Hindlimb muscle (tissue), 1 donor: ENCODE measurements around the gene CHRNA5. TPM values are rescaled to one million over a fixed set of nuclear protein-coding genes. Genes with fewer than 3 reads are reported as not detected.
A peak's percentile ranks its signal among the peaks of the same experiment; 100 is the strongest.

Source experiments
- DNase-seq: peaks from one replicate; pipeline ENCODE4 v3.0.0-alpha.2; 2013
- polyA plus RNA-seq: library from polyadenylated mRNA; unstranded; fragments of 120-200 nt; gene quantifications from one replicate; pipeline ENCODE4 v1.2.1, GENCODE V29; 2013; ENCODE audit not compliant: insufficient read length

CHRNA5 gene
- polyA plus RNA-seq, 1 donor = 1.3 TPM

GRCh38 chr15:78620527-78621421 is 55.5 kb downstream of the CHRNA5 start, which contains the start of gene CHRNA3:
TSS of gene CHRNA3 (minus strand) at chr15:78620996. CDS start at chr15:78620794, 202 bp downstream.
- no peak for DNase-seq

- DNase-seq = no peak
Observed at GRCh38 chr15:78621810-78622402, 56.6 kb downstream of the CHRNA5 start.

GRCh38 chr15:78623786-78624497 is 58.6 kb downstream of the CHRNA5 start:
- no peak for DNase-seq

GRCh38 chr15:78624651-78625590 is 59.6 kb downstream of the CHRNA5 start:
- no peak for DNase-seq

GRCh38 chr15:78625606-78626280 is 60.4 kb downstream of the CHRNA5 start:
- DNase-seq = no peak

- no peak for DNase-seq
Observed at GRCh38 chr15:78626381-78626995, 61.2 kb downstream of the CHRNA5 start.

- no peak for DNase-seq
Observed at GRCh38 chr15:78627348-78627747, 62.0 kb downstream of the CHRNA5 start.

GRCh38 chr15:78628227-78628626 is 62.9 kb downstream of the CHRNA5 start:
- no peak for DNase-seq

GRCh38 chr15:78629031-78629715 is 63.9 kb downstream of the CHRNA5 start:
- no peak for DNase-seq

- no peak for DNase-seq
Observed at GRCh38 chr15:78629716-78630065, 64.4 kb downstream of the CHRNA5 start.

GRCh38 chr15:78630886-78631633 is 65.7 kb downstream of the CHRNA5 start:
- no peak for DNase-seq

GRCh38 chr15:78633348-78633747 is 68.0 kb downstream of the CHRNA5 start:
- no peak for DNase-seq

- DNase-seq = no peak
Observed at GRCh38 chr15:78634210-78635145, 69.2 kb downstream of the CHRNA5 start.

GRCh38 chr15:78635346-78635745 is 70.0 kb downstream of the CHRNA5 start:
- DNase-seq = no peak

GRCh38 chr15:78636378-78636859 is 71.1 kb downstream of the CHRNA5 start:
- DNase-seq = no peak

- no peak for DNase-seq
Observed at GRCh38 chr15:78637776-78638435, 72.6 kb downstream of the CHRNA5 start.

- peak; percentile 43 for DNase-seq
Observed at GRCh38 chr15:78638658-78639314, 73.5 kb downstream of the CHRNA5 start.
